HG03159 (cell line): ENCODE data around the gene PADI3.

Experiments used
- ATAC-seq: cut with Tn5 transposase; IDR thresholded peaks from one replicate; pipeline ENCODE4 v1.9.1; 2021; ENCODE audit warnings: mild to moderate bottlenecking, moderate library complexity; ENCODE audit not compliant: unreplicated experiment

The PADI3 gene

DNA sequence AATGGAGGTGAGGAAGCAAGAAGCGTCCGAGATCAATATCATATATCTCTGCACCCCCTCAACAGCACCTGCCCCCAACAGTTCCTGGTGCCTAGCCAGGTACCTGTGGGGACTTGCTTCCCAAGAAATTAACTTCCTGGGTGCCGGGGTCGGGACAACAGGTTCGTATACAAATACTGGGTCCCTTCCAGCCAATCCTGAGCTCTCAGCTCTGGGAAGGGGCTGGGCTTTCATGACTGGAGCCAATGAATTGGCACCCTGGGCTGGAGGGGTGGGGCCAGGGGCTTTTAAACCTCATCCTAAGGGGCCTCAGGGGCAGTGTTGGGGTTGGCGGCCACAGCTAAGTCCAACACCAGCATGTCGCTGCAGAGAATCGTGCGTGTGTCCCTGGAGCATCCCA lies at the start of gene PADI3:
TSS of gene PADI3 (plus strand) at position 318 of the 400 bp plus-strand sequence. CDS start at position 358, 40 bp downstream.
- no peak for ATAC-seq

- no peak for ATAC-seq
Measured at GRCh38 chr1:17199267-17200044, 49.4 kb upstream of the PADI3 start.

GRCh38 chr1:17200246-17200645 lies 48.7 kb upstream of the PADI3 start:
- no peak for ATAC-seq

DNA sequence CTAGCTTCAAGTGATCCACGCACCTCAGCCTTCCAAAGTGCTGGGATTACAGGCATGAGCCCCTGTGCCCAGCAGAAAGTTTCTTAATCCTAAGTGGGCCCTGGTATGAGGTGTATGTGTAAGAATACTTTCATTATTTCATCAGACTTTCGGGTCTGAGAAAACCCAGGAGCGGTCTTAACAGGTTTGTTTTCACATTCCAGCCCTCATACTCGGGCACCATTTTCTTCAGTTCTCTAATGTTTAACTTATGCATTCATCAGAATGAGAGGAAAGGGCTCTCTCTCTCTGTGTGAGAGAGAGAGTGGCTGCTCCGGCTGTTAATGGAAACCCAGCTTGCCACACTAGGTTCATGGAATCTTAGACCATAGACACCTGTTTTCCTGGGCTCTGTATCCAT lies 48.1 kb upstream of the PADI3 start:
- no peak for ATAC-seq

- ATAC-seq = no peak
Measured at GRCh38 chr1:17201201-17202021, 47.5 kb upstream of the PADI3 start.

GRCh38 chr1:17204546-17205440 lies 44.1 kb upstream of the PADI3 start, which contains the start of gene PADI1:
PADI1 (plus strand) TSS chr1:17205128; CDS start chr1:17205218, 90 bp downstream.
- ATAC-seq = no peak

DNA sequence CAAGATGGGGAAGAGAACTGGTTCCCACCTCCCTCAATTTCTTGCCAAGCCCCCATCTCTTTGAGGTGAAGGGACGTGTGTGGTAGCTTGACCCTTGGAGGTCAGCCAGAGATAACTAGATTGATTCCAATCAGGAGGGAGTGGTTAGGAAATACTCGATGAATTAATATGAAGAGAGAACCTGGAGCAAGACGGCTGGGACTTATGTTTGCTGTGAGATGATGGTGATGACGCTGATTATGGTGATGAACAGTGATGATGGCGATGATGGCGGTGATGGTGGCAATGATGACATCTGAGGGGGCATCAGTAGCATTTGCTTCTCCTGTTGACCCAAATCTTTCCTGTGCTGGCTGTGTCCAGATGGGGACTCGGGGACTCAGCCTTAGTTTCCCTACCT lies 43.2 kb upstream of the PADI3 start:
- no peak for ATAC-seq

DNA sequence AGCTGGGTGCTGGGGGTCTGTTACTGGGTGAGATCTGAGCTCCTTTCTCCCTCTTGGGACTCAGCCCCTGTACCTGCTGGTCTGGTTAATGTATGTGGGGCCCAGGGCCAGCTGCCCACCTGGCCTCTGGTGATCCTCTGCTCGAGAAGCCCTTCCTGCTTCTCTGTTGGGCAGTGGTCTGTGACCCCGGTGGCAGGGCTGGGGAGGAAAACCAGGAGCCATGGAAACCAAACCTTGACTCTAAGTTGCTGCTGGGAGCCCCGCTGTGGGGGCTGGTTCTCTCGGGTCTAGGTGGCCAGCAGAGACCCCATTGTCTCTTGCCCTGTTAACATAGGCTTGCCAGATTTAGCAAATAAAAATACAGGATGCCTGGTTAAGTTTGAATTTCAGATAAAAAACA lies 42.7 kb upstream of the PADI3 start:
- no peak for ATAC-seq

- peak; percentile 66 for ATAC-seq
Measured at GRCh38 chr1:17207046-17207445, 41.9 kb upstream of the PADI3 start.

DNA sequence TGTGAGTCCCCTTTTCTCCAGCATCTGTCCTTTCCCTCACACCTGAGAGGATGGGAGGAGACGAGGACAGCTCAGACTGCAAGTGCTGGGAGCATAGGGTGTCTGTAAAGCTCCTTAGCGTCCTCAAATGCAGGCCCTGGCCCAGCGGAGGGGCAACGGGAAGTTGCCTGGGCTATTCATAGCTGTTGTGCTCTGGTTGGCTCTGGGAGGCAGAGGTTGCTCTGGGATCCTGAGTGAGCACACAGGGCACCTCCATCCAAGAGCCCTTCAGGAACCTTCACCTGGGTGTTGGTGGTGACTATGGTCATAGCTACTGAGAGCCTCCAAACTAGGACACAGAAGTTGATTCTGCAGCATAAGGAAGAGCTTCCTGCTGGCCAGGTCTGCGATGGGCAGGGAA lies 41.4 kb upstream of the PADI3 start:
- no peak for ATAC-seq

GRCh38 chr1:17207966-17208418 lies 40.9 kb upstream of the PADI3 start:
- ATAC-seq = peak; percentile 45

GRCh38 chr1:17208546-17208945 lies 40.4 kb upstream of the PADI3 start:
- no peak for ATAC-seq

DNA sequence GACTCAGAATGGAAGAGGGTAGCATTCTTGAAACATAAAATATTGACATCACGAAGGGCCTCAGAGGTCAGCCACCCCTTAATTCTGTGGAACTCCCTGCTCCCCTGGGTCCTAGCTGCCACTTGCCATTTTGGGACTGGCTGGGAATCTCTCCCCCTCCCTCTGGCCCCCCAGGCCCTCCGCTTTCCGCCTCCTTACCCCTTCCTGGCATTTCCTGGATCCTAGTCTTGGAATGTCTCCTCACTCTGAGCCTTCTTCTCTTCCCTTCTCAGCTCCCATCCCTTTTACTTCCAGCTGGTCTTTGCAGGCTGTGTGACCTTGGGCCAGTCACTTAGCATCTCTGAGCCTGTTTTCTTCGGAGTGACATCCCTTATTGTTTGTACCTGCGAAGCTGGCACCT lies 39.5 kb upstream of the PADI3 start:
- no peak for ATAC-seq

- no peak for ATAC-seq
Measured at GRCh38 chr1:17210176-17210575, 38.7 kb upstream of the PADI3 start.

- no peak for ATAC-seq
Measured at GRCh38 chr1:17211377-17211776, 37.5 kb upstream of the PADI3 start.

GRCh38 chr1:17212009-17212408 lies 36.9 kb upstream of the PADI3 start:
- no peak for ATAC-seq

DNA sequence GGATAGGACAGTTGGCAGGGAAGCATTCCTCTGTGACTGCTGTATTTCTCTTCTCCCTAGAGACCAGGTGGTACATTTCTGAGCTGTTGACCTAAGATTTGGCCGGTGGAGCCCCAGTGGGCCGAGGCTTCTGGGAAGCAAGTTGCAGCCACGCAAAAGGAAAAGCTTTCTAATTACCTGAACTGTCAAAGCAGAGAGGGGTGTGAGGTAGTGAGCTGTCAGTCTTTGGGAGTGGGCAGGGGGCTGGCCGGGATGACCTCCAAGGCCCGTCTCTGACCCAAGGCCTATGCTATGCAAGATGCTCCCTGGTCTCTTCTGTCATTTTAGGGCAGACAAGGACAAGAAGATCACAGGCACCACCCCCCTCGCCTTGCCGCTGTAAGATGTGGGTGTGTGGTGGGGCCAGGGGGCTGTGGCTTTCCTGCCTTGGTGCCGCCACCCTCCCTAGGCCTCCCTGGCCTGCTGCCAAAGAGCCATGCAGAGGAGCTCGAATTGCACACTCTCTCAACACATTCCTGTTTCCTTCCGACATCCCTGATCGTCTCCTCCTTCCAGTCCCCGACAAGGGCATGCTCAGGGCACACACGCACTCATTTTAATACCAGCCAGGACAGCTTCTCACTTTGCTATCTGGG lies 36.3 kb upstream of the PADI3 start:
- no peak for ATAC-seq

DNA sequence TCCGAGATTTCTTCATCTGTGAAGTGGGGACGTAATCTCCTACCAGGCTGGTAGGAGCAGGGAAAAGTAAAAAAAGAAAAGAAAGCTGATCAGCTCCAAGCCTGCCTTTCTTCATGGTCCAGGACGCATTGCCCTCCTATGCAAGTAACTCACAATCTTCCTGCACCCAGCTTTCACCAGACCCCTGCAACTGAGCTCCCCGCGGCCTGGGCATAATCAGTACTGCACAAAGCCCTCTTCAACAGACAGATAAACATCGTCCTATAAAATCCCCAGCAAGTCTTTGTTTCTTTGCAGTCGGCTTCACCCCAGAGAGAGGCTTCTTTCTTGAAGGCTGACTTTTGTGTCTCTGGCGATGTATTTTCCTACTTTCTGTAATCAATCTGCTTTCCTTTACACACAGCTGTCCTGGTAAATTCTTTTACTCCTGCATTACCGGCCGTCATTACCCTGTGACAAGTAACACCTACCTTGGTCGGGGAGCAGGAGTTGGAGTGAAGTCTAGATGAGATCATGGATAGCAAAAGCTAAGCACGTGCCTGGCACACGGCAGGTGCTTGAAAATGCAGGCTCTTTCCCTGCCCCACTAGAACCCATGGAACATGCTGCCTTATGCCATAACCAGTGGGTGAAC lies 35.6 kb upstream of the PADI3 start:
- ATAC-seq = no peak

- no peak for ATAC-seq
Measured at GRCh38 chr1:17213782-17214148, 35.1 kb upstream of the PADI3 start.
